Stomach (tissue), 4 donors: Measurements from ENCODE around the gene CPED1.

Source experiments
- EP300 ChIP-seq: sonication (generic); formaldehyde crosslinking; IDR thresholded peaks from one replicate; pipeline ENCODE4 v1.6.1; 2017; ENCODE audit warnings: antibody characterized with exemption
- POLR2A ChIP-seq, 4 donors: fragments of 450-650 bp; IDR thresholded peaks; one replicate each; pipeline ENCODE4 v1.6.1; 2016; ENCODE audit warnings: antibody characterized with exemption in 4 of 4, control low read depth in 2 of 4, mild to moderate bottlenecking in 1 of 4, moderate library complexity in 1 of 4
- POLR2AphosphoS5 ChIP-seq, 3 donors: sonication (generic); formaldehyde crosslinking; IDR thresholded peaks; one replicate each; pipeline ENCODE4 v1.6.1; 2016; ENCODE audit warnings: antibody characterized with exemption in 3 of 3
- TF ChIP-seq, protein P1 (sequence below), 7 experiments: fragments of 450-650 bp in 4 of 7; fragments of 200-600 bp in 3 of 7; sonication (generic) in 3 of 7; IDR thresholded peaks; one replicate each; pipeline ENCODE4 v1.5.1; 2016 to 2019; ENCODE audit warnings: antibody characterized with exemption in 7 of 7, control low read depth in 2 of 7, mild to moderate bottlenecking in 1 of 7

DNA sequence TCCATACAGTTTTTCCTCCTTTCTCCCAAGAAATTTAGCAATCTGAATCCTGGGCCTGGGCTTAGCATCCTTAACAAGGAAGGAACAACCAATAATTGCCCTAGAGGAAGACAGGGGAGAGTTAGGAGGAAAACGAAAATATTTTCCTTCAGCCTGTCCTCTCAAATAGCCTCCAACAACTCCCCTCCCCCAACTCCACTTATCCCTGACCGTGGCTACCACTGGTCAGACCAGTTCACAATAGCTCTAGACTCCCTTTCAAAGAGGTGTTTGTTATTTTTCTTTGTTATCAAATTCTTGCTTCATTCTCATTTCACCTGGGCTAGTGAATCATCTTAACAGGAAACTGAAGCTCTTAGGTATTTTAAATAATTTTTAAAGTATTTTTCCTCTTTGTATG lies 114.1 kb downstream of the CPED1 start:
- TF ChIP-seq, protein P1, sequence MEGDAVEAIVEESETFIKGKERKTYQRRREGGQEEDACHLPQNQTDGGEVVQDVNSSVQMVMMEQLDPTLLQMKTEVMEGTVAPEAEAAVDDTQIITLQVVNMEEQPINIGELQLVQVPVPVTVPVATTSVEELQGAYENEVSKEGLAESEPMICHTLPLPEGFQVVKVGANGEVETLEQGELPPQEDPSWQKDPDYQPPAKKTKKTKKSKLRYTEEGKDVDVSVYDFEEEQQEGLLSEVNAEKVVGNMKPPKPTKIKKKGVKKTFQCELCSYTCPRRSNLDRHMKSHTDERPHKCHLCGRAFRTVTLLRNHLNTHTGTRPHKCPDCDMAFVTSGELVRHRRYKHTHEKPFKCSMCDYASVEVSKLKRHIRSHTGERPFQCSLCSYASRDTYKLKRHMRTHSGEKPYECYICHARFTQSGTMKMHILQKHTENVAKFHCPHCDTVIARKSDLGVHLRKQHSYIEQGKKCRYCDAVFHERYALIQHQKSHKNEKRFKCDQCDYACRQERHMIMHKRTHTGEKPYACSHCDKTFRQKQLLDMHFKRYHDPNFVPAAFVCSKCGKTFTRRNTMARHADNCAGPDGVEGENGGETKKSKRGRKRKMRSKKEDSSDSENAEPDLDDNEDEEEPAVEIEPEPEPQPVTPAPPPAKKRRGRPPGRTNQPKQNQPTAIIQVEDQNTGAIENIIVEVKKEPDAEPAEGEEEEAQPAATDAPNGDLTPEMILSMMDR (IDR thresholded peaks at IDR 0.05), result no peak
- TF ChIP-seq POLR2A (IDR thresholded peaks at IDR 0.05) (no peak), EP300 (no peak), POLR2AphosphoS5 (IDR thresholded peaks at IDR 0.05) (no peak)
